Measurements from ENCODE around the gene TEX14.

The TEX14 gene

GRCh38 chr17:58710948-58711552, 19.2 kb upstream of the TEX14 start:
- FAIRE-seq = no peak
- TF ChIP-seq PAX5 (IDR thresholded peaks at IDR 0.05; ENCODE audit: insufficient read depth, low read length, severe bottlenecking) (no peak), SPI1 (IDR thresholded peaks at IDR 0.05; ENCODE audit: low read depth, low read length) (no peak), TAF1 (IDR thresholded peaks at IDR 0.05; ENCODE audit: low read depth, low read length) (no peak), POLR2A (IDR thresholded peaks at IDR 0.05; ENCODE audit: low read depth, low read length) (no peak)
- DNase-seq (ENCODE audit: insufficient read length, low spot score) = no peak

GRCh38 chr17:58706351-58707140, 14.7 kb upstream of the TEX14 start:
- FAIRE-seq (peak; percentile 51), DNase-seq (ENCODE audit: insufficient read length, low spot score) (no peak)

GRCh38 chr17:58703916-58704286, 12.1 kb upstream of the TEX14 start:
- FAIRE-seq = no peak
- no peak for DNase-seq (ENCODE audit: insufficient read length, low spot score)
- TF ChIP-seq PAX5 (IDR thresholded peaks at IDR 0.05; ENCODE audit: insufficient read depth, low read length, severe bottlenecking) = no peak
- no peak for TF ChIP-seq POLR2A (IDR thresholded peaks at IDR 0.05; ENCODE audit: low read depth, low read length)
- TF ChIP-seq POU2F2 (IDR thresholded peaks at IDR 0.05; ENCODE audit: low read depth, low read length) = no peak
- TF ChIP-seq POLR2AphosphoS5 (IDR thresholded peaks at IDR 0.05; ENCODE audit: low read depth, low read length) = no peak
- no peak for TF ChIP-seq TAF1 (IDR thresholded peaks at IDR 0.05; ENCODE audit: low read depth, low read length)
- no peak for TF ChIP-seq SPI1 (IDR thresholded peaks at IDR 0.05; ENCODE audit: low read depth, low read length)

More at GRCh38 chr17:58706351-58707140, 14.7 kb upstream of the TEX14 start:
- TF ChIP-seq POLR2AphosphoS5 (IDR thresholded peaks at IDR 0.05; ENCODE audit: low read depth, low read length) (no peak), SPI1 (IDR thresholded peaks at IDR 0.05; ENCODE audit: low read depth, low read length) (peak; percentile 68)

GRCh38 chr17:58703137-58703915, 11.5 kb upstream of the TEX14 start:
- DNase-seq (ENCODE audit: insufficient read length, low spot score) (no peak), FAIRE-seq (no peak)
- no peak for TF ChIP-seq POU2F2 (IDR thresholded peaks at IDR 0.05; ENCODE audit: low read depth, low read length)
- no peak for TF ChIP-seq POLR2AphosphoS5 (IDR thresholded peaks at IDR 0.05; ENCODE audit: low read depth, low read length)
- TF ChIP-seq SPI1 (IDR thresholded peaks at IDR 0.05; ENCODE audit: low read depth, low read length) = no peak
- no peak for TF ChIP-seq TAF1 (IDR thresholded peaks at IDR 0.05; ENCODE audit: low read depth, low read length)
- no peak for TF ChIP-seq POLR2A (IDR thresholded peaks at IDR 0.05; ENCODE audit: low read depth, low read length)
- TF ChIP-seq PAX5 (IDR thresholded peaks at IDR 0.05; ENCODE audit: insufficient read depth, low read length, severe bottlenecking) = no peak

- TF ChIP-seq TAF1 (IDR thresholded peaks at IDR 0.05; ENCODE audit: low read depth, low read length) (no peak), SPI1 (IDR thresholded peaks at IDR 0.05; ENCODE audit: low read depth, low read length) (no peak), POLR2AphosphoS5 (IDR thresholded peaks at IDR 0.05; ENCODE audit: low read depth, low read length) (no peak)
- FAIRE-seq (no peak), DNase-seq (ENCODE audit: insufficient read length, low spot score) (no peak)
Measured at GRCh38 chr17:58702708-58703107, 10.9 kb upstream of the TEX14 start.

- FAIRE-seq (peak; percentile 75), DNase-seq (ENCODE audit: insufficient read length, low spot score) (no peak)
- TF ChIP-seq POLR2AphosphoS5 (IDR thresholded peaks at IDR 0.05; ENCODE audit: low read depth, low read length) (no peak), TAF1 (IDR thresholded peaks at IDR 0.05; ENCODE audit: low read depth, low read length) (no peak), POU2F2 (IDR thresholded peaks at IDR 0.05; ENCODE audit: low read depth, low read length) (no peak), POLR2A (IDR thresholded peaks at IDR 0.05; ENCODE audit: low read depth, low read length) (no peak), SPI1 (IDR thresholded peaks at IDR 0.05; ENCODE audit: low read depth, low read length) (no peak)
Measured at GRCh38 chr17:58702045-58702476, 10.2 kb upstream of the TEX14 start.

- no peak for TF ChIP-seq PAX5 (IDR thresholded peaks at IDR 0.05; ENCODE audit: insufficient read depth, low read length, severe bottlenecking)
- TF ChIP-seq SPI1 (IDR thresholded peaks at IDR 0.05; ENCODE audit: low read depth, low read length) = no peak
- TF ChIP-seq TAF1 (IDR thresholded peaks at IDR 0.05; ENCODE audit: low read depth, low read length) = no peak
- no peak for TF ChIP-seq POU2F2 (IDR thresholded peaks at IDR 0.05; ENCODE audit: low read depth, low read length)
- TF ChIP-seq POLR2A (IDR thresholded peaks at IDR 0.05; ENCODE audit: low read depth, low read length) = no peak
- no peak for TF ChIP-seq POLR2AphosphoS5 (IDR thresholded peaks at IDR 0.05; ENCODE audit: low read depth, low read length)
- FAIRE-seq (no peak), DNase-seq (ENCODE audit: insufficient read length, low spot score) (no peak)
Measured at GRCh38 chr17:58699771-58700170, 7.9 kb upstream of the TEX14 start.

GRCh38 chr17:58694826-58695225, 3.0 kb upstream of the TEX14 start:
- FAIRE-seq (no peak), DNase-seq (ENCODE audit: insufficient read length, low spot score) (no peak)
- TF ChIP-seq POLR2AphosphoS5 (IDR thresholded peaks at IDR 0.05; ENCODE audit: low read depth, low read length) = no peak
- no peak for TF ChIP-seq PAX5 (IDR thresholded peaks at IDR 0.05; ENCODE audit: insufficient read depth, low read length, severe bottlenecking)
- no peak for TF ChIP-seq POU2F2 (IDR thresholded peaks at IDR 0.05; ENCODE audit: low read depth, low read length)
- no peak for TF ChIP-seq POLR2A (IDR thresholded peaks at IDR 0.05; ENCODE audit: low read depth, low read length)
- TF ChIP-seq SPI1 (IDR thresholded peaks at IDR 0.05; ENCODE audit: low read depth, low read length) = no peak
- no peak for TF ChIP-seq TAF1 (IDR thresholded peaks at IDR 0.05; ENCODE audit: low read depth, low read length)

- no peak for DNase-seq (ENCODE audit: insufficient read length, low spot score)
- no peak for FAIRE-seq
- TF ChIP-seq SPI1 (IDR thresholded peaks at IDR 0.05; ENCODE audit: low read depth, low read length) (no peak), POLR2A (IDR thresholded peaks at IDR 0.05; ENCODE audit: low read depth, low read length) (no peak), PAX5 (IDR thresholded peaks at IDR 0.05; ENCODE audit: insufficient read depth, low read length, severe bottlenecking) (no peak), POU2F2 (IDR thresholded peaks at IDR 0.05; ENCODE audit: low read depth, low read length) (no peak), POLR2AphosphoS5 (IDR thresholded peaks at IDR 0.05; ENCODE audit: low read depth, low read length) (no peak)
Measured at GRCh38 chr17:58694302-58694701, 2.5 kb upstream of the TEX14 start.
